NCI-H226 (cell line): Measurements from ENCODE around the gene IFITM2.
"Not testable (repeated sequence)": the region's sequence is repeated elsewhere in the genome, so short reads cannot be mapped to it uniquely, and the experiment has no call there.

Experiments
- DNase-seq: peaks from one replicate; pipeline ENCODE4 v3.0.0-alpha.2; 2015

IFITM2 gene

DNA sequence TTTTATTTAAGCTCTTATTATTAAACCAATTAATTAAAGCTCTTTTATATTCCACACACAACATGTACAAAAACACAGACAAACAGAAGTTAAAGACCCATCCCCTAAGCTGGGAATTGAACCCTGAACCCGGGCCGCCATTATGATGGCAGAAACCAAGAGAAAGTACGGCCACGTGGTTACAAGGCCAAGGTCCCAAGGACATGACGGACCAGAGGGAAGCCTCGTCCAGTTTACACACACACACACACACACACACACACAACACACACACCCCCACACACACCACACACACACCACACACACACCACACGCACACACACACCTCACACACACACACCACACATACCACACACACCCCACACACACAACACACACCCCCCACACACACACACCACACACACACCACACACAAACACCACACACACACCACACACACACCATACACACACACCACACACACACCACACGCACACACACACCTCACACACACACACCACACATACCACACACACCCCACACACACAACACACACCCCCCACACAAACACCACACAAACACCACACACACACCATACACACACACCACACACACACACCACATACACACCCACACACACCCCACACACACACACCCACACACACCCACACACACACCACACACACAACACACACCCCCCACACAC, 41.8 kb downstream of the IFITM2 start:
- not testable (repeated sequence) for DNase-seq

DNA sequence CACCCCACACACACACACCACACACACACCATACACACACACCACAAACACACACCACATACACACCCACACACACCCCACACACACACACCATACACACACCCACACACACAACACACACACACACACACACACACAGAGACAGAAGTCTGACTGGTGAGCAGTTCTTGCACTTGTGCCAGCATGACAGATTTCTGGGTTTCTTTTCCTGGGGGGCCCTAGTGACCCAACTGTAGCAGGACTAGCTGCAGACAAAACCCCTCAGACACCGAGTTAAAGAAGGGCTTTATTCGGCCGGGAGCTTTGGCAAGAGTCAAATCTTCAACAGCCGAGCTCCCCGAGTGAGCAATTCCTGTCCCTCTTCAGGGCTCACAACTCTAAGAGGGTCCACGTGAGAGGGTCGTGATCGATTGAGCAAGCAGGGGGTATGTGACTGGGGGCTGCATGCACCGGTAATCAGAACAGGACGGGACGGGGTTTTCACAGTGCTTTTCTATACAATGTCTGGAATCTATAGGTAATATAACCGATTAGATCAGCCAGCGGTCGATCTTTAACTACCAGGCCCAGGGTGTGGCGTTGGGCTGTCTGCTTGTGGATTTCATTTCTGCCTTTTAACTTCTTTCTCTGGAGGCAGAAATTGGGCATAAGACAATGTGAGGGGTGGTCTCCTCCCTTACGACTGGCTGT, 42.6 kb downstream of the IFITM2 start:
- not testable (repeated sequence) for DNase-seq

DNA sequence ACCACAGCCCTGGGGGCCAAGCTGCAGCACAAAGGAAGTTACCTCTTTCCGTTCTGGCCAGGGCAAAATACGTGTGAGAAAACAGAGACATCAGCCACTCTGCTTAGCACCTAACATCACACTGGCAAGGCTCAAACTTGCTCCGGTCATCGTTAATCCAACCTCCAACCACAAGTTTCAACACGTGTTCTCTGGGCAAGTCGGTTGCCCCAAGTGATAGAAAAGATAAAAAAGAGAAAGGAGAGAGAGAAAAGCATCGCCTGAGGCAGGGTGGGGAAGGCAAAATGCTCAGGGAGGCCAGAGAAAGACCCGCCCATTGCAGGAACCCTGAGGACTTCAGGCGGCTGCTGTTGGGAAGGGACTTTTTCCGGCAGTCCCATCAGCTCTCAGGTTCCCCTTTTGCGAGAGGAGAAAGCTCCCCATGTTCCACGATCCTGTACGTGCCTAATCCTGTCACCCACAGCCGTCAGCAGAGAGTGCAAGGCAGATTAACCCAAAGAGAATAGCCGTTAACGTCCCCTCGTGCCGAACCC, 43.2 kb downstream of the IFITM2 start:
- DNase-seq = no peak

DNA sequence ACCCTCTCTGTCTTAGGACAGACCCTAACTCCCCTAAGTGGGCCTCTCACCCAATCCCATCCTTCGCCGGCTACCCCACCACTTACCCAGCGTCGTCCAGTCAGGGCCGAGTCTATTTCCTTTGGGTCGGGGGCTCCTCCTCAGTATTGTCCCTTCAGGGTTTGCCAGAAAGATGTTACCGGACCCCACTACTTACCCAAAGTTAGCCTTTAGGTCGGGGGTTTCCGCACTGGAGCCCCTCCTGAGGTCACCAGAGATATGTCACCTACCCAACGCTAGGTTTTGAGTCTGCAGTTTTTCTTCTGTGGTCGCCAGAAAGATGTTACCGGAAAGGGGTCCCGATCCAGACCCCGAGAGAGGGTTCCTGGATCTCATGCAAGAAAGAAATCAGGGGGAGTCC, 43.8 kb downstream of the IFITM2 start:
- no peak for DNase-seq

DNA sequence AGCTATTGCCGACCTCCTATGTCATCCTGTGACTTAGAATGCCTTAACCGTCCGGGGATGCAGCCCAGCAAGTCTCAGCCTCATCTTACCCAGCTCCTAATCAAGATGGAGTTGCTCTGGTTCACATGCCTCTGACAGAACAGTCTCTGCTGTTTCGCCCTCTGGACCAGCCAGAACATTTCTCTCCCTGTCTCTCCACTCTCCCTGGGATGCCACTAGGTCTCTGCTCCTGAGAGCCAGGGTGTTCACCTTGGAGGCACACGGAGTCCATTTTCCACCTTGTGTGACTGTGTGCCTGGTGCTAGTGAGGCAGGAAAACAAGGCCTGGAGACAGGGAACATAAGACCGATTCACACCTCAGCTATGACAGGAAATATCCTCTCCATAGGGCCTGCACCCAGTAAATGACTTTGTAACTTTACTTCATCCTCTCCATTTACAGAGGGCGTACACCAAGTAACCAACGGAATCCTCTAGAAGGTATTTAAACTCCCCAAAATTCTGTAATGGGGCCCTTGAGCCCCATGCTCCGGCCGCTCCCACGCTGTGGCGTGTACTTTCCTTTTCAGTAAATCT, 44.9 kb downstream of the IFITM2 start:
- DNase-seq = no peak

DNA sequence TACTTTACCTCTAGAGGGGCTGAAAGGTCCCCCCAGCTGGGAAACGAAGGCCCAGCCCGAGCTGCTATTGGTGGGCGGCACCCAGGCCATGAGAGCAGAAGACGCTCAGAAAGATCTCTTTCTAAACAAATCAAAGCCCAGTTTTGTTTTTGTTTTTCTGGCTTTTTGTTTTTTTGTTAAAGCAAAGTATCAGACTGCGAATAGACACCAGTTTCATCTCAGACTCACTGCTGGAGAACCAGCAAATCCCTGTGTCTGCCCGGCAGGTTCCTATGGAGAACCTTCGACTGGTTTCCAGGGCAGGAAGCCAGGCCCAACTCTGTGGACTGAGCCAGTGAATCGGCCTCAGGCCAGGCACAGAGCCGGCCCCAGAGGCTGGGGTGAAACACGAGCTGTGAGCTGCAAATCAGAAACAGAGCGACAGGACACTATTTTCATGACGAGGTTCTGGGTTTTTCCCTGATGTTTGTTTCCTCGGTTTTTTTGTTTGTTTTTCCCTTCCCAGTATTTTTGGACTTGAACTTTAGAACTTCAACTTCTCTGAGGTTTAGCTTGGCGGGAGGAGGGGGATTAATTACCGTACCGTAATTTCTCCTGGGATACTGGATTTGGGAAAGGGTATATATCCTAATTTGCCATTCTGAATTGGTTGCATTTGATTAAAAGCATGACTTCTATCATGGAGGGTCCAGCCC, 45.7 kb downstream of the IFITM2 start:
- no peak for DNase-seq

DNA sequence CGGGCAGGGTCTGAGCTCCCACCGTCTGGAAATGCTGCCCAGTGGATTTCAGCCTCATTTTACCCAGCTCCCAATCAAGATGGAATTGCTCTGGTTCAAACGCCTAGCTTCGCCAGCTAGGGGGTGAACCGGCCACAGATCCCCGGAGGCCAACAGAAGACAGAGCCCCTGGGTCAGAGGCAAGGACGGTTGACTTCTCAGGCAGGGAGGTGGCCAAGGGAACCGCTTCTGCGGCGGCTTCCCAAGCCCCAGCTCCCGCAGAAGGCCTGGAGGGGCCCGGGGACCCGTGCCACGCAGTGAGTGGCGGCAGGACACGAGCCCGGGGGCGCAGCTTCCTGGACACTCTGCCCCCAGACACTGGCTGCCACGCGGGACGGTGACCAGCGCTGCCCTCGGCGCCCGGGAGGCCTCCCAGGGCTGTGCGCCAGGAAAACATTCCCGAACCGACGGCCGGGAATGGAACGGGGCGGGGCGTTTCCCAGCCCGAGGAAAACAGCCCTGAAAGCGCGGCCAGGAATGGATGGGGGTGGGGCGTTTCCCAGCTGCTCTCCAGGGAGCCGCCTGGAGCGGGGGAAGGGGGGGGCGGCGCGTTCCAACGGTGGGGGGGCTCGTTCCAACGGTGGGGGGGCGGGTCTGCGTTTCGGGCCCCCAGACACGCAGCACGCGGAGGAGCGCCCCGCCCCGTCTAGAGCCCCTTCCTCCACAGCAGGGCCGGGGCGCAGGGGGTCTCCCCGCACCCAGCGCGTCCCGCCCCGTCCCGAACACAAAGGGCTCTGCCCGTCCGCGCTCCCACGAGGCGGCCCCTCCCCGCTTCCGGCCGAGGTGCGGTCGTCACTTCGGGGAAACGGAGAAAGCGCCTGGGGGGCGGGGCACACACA, 48.2 kb downstream of the IFITM2 start:
- DNase-seq = peak; percentile 91

DNA sequence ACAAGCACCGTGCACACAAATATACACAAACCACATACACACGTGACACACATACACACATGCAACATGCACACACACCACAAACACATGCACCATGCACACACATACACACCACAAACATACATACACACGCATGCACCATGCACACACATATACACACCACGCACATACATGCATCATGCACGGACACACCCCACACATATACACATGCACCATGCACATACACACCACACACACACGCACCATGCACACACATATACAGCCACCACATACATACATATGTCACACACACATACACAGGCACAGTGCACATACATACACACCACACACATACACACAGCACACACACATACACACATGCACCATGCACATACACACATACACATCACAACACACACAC, 49.0 kb downstream of the IFITM2 start:
- no peak for DNase-seq

DNA sequence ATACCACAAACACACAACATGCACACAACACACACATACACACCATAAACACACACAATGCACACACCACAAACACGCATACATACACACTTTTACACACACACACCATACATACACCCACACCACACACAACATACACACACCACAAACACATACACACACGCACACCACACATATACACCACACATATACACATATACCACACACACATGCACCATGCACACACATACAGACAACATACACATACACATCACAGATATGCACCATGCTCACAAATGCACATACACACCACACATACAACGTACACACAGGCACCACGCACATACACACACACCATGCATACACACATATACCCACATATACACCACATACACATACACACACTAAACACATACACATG, 50.0 kb downstream of the IFITM2 start:
- DNase-seq = no peak

DNA sequence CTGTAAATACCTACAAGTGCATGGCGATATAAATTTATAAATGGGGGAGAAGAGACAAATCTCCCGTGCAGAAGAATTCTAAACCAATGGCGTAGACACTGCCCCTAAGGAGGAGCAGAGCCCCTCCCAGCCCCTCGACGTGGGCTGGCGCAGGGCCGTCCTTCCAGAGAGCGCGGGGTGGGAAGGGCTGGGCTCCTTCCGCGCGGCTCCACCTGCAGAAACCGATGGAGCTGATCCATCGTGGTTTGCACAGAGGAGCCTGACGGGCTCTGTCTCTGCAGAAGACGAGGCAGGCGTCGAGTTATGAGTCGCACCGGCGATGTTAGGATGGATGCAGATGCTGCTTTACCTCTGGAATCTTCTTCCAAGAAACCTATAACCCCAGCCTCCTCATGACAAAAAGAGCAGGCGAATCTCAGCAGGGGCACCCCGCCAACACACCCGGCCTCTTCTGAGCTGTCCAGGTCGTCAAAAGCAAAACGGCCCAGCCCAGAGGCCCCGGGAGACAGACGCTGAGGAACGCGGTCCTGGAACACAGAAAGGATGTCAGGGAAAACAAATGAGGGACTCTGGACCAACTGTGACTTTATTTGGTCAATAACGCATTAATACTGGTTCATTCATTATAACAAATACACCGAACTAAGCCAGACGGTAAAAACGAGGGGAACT, 50.6 kb downstream of the IFITM2 start:
- no peak for DNase-seq
